AML-193 (cell line): ENCODE results near the gene ENTR1.
A peak's percentile ranks its signal among the peaks of the same experiment; 100 is the strongest.

Experiments
- DNase-seq, 2 experiments: peaks; one replicate each; lab custom pipeline; 2025; lab: John Stamatoyannopoulos, UW

ENTR1 gene

GRCh38 chr9:136376457-136376856 lies 34.0 kb downstream of the ENTR1 start:
- no peak for DNase-seq

- DNase-seq, result no peak
Observed at GRCh38 chr9:136375096-136375495, 35.3 kb downstream of the ENTR1 start.

GRCh38 chr9:136374183-136374575 lies 36.2 kb downstream of the ENTR1 start:
- no peak for DNase-seq

- no peak for DNase-seq
Observed at GRCh38 chr9:136373300-136374182, 36.9 kb downstream of the ENTR1 start, which contains the start of gene CARD9. CARD9 (minus strand) TSS chr9:136373669; CDS start chr9:136372078, 1,591 bp downstream.

- DNase-seq, result peak; percentile 85 to 86
Observed at GRCh38 chr9:136372561-136373299, 37.7 kb downstream of the ENTR1 start.

- DNase-seq, result no peak
Observed at GRCh38 chr9:136372006-136372405, 38.4 kb downstream of the ENTR1 start.

GRCh38 chr9:136371533-136371880 lies 38.9 kb downstream of the ENTR1 start:
- DNase-seq, result no peak

- no peak for DNase-seq
Observed at GRCh38 chr9:136370687-136371532, 39.5 kb downstream of the ENTR1 start.

- no peak for DNase-seq
Observed at GRCh38 chr9:136370037-136370436, 40.4 kb downstream of the ENTR1 start.

GRCh38 chr9:136368190-136368589 lies 42.2 kb downstream of the ENTR1 start:
- DNase-seq, result no peak

GRCh38 chr9:136367296-136368145 lies 42.9 kb downstream of the ENTR1 start:
- no peak for DNase-seq

- DNase-seq, result no peak
Observed at GRCh38 chr9:136366826-136367225, 43.6 kb downstream of the ENTR1 start.

- DNase-seq, result no peak
Observed at GRCh38 chr9:136365775-136366222, 44.6 kb downstream of the ENTR1 start.

GRCh38 chr9:136364942-136365774 lies 45.3 kb downstream of the ENTR1 start:
- DNase-seq, result no peak

GRCh38 chr9:136363949-136364748 lies 46.3 kb downstream of the ENTR1 start:
- no peak for DNase-seq

- DNase-seq, result peak; percentile 65 to 76
Observed at GRCh38 chr9:136363106-136363948, 47.1 kb downstream of the ENTR1 start, which contains the start of gene DNLZ. DNLZ (minus strand) TSS chr9:136363744; CDS start chr9:136363714, 30 bp downstream.

- no peak for DNase-seq
Observed at GRCh38 chr9:136362450-136362784, 48.0 kb downstream of the ENTR1 start.

- DNase-seq, result no peak
Observed at GRCh38 chr9:136361754-136362449, 48.5 kb downstream of the ENTR1 start.
